ENCODE data around the gene TOR1B.
"Not testable (repeated sequence)": the region's sequence is repeated elsewhere in the genome, so short reads cannot be mapped to it uniquely, and the experiment has no call there.

Gene TOR1B, protein sequence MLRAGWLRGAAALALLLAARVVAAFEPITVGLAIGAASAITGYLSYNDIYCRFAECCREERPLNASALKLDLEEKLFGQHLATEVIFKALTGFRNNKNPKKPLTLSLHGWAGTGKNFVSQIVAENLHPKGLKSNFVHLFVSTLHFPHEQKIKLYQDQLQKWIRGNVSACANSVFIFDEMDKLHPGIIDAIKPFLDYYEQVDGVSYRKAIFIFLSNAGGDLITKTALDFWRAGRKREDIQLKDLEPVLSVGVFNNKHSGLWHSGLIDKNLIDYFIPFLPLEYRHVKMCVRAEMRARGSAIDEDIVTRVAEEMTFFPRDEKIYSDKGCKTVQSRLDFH

DNA sequence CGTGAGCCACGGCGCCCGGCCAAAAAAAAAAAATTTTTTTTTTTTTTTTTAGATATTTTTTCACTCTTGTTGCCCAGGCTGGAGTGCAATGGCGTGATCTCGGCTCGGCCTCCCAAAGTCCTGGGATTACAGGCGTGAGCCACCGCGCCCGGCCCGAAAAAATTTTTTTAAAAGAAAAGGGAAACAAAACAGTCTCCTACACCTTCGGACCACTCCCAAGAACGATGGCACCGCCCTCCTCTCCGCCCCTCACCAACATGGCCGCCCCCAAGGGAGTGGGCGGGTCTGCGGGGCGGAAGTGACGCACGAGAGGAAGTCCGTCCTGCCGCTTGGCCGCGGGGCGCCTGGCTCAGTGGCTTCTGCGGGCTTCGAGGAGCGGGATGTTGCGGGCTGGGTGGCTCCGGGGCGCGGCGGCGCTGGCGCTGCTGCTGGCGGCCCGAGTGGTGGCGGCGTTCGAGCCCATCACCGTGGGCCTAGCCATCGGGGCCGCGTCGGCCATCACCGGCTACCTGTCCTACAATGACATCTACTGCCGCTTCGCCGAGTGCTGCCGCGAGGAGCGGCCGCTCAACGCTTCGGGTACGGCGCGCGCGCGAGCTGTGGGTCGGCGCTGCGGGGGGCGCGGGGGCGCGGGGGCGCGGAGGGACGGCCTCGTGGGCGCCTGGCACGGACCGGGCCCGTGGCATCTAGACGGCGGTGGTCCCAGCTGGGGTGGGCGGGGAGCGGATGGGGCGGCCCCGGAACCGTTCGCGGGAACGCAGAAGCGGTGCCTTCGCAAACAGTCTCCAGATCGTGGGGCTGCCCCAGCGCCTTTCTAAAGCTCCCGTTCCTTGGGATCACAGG is at the start of gene TOR1B:
TOR1B (plus strand) TSS at position 352 of the 843 bp plus-strand sequence; CDS start at position 381, 29 bp downstream.
- peak; percentile 91 for DNase-seq (ENCODE audit: low read depth)

DNA sequence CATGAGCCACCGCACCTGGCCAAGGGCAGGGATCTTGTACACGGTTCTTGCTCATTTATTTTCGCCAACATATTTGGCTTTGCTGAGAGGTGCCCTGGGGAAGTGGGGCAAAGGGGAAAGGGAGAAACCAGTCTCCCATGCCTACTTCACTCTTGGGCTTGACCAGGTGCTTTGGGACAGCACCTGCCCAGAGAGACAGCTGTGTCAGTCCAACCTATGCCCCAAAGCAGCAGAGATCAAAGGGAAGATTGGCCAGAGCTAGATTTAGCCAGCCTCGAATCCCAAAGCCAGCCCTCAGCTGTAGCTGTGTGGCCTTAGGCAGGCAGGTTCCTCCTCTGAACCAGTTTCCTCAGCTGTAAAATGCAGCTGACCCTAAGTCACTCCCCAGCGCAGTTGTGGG is 47.8 kb upstream of the TOR1B start:
- DNase-seq (ENCODE audit: low read depth): no peak

DNA sequence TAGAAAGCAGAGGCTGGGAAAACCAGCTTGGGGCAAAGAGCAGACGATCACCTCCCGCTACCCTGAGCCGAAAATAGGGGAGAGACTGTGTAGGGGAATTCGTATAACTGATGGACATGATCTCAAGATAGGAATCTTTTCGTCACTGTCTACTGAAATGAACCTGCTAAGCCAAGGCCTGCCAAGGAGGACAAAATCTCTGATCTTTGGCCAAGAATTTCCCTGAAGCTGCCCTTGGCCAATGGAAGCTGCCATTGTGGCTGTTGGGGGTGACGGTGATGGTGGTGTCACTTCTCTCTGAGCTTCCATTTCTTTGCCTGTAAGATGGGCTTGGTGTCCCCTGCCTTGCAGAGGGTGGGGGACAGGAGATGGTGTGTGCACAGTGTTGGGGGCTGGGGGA is 46.8 kb upstream of the TOR1B start:
- DNase-seq (ENCODE audit: low read depth): no peak

DNA sequence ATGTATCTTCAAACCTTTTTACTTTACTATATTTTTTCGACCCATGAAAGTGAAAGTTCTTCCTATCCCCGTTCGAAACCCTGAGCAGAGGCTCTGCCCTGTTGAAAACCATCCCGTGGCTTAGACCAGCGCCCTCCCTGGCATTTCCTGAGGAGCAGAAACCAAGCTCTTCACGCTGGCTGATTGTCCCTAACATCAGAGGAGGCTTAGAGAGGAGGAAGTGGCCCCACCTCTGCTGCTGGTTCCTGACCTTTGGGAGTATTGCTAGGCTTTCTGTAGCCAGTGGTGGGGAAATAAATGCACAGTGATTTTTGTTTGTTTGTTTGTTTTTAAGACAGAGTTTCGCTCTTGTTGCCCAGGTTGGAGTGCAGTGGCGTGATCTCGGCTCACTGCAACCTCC is 45.9 kb upstream of the TOR1B start:
- no peak for DNase-seq (ENCODE audit: low read depth)

DNA sequence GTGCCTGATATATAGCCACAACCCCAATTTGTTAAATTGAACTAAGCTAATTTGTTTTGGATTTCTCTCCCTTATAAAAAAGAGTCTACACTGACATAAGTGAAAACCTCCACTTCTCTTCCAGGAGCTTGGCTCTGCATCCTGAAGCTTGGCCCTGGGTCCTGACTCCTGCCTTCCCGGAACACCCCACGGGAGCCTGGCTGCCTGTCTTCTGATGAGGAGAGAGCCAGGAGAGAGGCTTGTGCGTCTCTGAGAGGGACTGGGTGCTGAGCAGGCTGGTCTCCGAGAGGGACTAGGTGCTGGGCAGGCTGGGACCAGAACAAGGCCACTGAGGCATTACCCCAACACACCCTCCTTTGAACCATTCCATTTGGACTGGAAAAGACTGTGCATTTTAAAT is 43.7 kb upstream of the TOR1B start:
- DNase-seq (ENCODE audit: low read depth): no peak

DNA sequence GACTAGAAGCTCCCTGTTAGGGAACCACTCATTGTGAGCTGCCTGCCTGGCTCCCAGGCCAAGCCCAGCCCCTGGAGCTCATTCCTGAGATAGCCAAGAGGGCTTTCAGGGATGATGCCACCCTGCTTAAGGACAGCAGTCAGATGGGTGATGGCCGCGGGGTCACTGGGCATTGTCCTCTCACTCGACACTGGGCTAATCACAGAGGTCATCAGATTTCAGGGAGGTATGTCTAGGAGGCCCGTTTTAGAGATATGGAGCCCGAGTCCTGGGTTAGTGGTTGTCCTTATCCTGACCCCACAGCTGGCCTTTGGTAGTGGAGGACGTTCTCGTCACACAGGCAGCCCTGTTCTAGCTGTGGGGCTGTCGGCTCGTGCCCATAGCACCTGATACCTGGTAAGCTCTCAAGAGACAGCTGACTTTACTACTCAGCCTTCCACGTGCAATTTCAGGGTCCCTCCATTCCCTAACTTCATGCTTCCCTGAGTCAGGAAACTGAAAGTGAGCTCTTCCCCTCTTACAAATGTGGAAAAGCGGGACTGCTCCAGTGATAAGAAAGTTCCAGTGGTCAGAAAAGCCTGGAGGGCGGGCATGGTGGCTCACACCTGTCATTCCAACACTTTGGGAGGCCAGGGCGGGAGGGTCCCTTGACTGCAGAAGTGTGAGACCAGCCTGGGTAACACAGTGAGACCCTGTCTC is 43.0 kb upstream of the TOR1B start:
- no peak for DNase-seq (ENCODE audit: low read depth)

DNA sequence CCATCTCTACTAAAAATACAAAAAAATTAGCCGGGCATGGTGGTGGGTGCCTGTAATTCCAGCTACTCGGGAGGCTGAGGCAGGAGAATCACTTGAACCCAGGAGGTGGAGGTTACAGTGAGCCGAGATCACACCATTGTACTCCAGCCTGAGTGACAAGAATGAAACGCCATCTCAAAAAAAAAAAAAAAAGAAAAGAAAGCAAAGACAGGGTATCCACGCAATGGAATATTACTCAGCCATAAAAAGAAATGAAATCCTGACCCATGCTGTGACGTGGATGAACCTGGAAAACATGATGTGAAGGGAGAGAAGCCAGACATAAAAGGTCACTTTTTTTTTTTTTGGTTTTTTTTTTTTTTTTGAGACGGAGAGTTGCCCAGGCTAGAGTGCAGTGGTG is 42.2 kb upstream of the TOR1B start:
- not testable (repeated sequence) for DNase-seq (ENCODE audit: low read depth)

DNA sequence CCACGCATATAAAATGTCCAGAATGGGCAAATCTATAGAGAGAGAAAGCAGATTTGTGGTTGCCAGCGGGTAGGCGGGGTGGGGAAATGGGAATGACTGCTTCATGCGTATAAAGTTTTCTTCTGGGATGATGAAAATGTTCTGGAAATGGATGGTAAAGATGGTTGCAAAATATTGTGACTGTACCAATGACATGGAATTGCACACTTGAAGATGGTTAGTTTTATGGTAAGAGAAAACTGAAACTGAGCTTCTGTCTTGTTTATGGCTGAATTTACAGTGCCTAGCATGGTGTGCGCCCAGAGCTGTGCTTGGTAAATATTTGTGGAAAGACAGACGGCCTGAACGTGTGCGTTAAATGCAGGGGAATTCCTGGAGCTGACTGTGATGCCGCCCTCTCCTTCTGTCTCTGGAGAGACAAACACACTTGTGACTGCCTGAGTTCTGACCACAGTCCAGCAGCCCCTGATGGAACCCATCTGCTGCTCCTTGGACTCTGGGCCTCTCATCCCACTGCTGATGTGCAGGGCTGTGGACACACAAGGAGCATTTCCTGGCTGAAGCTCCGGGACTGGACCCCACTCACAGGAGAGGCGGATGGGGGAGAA is 41.6 kb upstream of the TOR1B start:
- no peak for DNase-seq (ENCODE audit: low read depth)

DNA sequence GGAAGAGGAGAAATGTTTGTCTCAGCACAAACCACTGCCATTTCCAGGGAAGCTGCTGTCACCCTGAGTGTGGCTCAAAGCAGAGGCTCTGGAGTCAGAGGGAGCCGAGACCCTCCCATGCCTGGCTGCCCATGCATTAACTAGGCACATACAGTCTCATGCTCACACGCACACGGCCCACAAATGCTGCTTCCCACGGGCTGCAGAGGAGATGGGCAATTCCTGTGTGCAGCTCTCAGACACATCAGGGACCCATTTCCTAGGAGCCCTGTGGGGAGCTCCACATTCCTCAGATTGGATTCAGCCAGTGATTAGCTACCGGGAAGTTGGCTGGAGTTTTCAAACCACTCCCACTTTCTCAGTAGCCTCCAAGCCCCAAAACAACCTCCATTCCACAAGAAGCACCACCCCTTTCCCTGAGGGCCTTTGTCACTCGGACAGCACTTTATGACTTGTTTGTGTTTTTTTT is 41.0 kb upstream of the TOR1B start:
- DNase-seq (ENCODE audit: low read depth): no peak

DNA sequence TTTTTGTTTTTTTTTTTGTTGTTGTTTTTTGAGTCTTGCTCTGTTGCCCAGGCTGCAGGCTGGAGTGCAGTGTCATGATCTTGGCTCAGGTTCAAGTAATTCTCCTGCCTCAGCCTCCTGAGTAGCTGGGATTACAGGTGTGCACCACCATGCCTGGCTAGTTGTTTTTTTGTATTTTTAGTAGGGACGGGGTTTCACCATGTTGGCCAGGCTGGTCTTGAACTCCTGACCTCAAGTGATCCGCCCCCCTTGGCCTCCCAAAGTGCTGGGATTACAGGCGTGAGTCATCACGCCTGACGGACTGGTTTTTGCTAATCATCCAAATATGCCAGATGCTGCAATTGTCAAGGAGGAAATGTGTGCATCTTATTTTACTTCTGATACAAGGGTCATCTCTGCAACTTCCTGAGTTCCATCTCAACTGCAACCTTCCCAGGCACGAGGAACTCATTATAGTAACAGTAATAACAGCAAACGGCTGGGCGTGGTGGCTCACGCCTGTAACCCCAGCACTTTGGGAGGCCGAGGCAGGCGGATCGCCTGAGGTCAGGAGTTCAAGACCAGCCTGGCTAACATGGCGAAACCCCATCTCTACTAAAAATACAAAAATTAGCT is 40.5 kb upstream of the TOR1B start:
- DNase-seq (ENCODE audit: low read depth): not testable (repeated sequence)

DNA sequence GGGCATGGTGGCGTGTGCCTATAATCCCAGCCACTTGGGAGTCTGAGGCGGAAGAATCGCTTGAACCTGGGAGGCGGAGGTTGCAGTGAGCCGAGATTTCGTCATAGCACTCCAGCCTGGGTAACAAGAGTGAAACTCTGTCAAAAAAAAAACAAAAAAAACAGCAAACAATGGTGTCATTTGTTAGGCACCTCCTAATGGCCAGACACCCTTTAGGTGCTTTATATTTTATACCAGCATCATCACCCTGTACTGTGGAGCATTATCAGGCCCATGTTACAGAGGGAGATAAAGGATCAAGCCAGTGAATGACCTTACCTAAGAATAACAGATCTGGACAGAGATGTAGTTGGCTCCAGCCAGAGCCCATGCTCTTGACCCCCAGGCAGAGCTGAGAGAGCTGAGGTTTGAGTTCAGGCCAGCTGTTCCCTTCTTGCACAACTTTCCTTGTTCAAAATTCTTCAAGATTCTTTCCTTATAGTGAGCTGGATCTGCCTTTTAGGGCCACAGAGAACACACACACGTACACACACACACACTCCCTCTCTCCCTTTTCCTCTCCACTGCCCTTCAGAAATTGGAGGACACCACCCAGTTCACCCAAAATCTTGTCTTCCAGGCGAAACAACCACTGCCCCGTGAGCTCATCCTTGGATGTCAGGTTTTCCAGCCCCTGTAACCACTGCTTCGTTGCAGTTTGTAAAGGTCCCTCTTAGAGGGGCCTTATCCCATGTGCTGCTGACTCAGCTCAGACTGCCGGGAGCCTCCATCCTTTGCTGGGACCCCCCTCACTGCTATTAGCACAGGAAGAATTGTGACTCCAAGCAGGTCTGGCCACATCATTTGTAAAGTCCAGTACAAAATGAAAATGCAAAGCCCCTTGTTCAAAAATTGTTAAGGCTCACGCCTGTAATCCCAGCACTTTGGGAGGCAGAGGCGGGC is 39.7 kb upstream of the TOR1B start:
- no peak for DNase-seq (ENCODE audit: low read depth)

DNA sequence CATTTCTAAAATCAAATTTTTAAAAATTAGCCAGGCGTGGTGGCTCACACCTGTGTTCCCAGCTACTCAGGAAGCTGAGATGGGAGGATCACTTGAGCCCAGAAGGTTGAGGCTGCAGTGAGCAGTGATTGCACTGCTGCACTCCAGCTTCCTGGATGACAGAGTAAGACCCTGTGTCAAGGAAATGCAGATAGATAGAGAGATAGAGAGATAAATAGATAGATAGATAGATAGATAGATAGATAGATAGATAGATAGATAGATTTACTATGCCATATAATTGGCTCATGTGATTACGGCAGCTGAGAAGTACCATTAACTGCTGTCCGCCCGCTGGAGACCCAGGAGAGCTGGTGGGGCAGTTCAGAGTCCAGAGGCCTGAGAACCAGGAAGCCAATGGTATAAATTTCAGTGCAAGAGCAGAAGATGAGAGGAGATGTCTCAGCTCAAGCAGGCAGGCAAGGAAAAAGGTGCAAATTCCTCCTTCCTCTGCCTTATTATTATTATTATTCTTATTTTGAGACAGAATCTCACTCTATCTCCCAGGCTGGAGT is 37.1 kb upstream of the TOR1B start:
- no peak for DNase-seq (ENCODE audit: low read depth)

DNA sequence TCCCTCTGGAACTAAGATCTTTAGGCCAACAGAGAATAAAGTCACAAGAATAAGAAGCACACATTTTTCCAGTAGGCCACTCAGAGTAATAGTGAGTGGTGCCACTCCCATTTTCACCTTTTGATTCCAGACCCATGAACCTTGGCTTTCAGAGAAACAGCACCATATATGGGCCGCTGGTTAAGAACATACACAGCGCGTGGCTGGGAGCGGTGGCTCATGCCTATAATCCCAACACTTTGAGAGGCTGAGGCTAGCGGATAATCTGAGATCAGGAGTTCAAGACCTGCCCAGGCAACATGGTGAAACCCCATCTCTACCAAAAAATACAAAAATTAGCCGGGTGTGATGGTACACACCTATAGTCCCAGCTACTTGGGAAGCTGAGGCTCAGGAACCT is 34.5 kb upstream of the TOR1B start:
- DNase-seq (ENCODE audit: low read depth): no peak

DNA sequence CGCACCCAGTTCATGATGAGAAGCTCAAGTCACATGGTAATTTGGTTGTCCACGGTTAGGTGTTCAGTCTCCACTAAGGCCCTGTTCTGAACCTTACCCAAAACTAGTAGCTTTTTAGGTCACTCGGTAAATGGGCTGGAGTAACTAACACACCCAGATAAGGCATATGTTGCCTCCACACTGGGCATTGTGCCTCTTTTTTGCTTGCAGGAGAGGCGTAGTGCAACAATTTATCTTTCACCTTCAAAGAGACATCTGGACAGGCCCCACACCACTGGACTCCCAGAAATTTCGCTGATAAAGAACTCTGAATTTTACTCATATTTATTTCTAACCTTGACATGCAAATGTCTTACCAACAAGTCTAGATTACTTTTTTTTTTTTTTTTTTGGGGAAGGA is 33.3 kb upstream of the TOR1B start:
- DNase-seq (ENCODE audit: low read depth): no peak

DNA sequence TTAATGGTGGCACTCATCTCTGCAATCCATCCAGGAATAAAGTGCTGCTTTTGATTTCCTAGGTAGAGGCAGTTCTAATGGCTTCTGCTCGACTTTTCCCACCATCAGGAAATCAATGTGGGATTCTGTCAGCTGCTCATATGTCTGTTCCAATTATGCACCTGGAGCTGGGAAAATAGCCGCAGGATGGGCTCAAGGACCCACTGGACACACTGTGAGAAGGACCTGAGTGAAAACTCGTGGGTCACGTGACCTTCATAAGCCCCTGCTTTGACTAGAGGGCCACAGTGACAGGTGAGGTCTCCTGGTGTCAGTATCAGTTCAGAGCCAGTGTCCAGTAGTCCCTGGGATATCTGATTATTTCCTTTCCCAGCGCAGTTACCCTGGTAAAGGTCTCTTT is 32.2 kb upstream of the TOR1B start:
- DNase-seq (ENCODE audit: low read depth): no peak

DNA sequence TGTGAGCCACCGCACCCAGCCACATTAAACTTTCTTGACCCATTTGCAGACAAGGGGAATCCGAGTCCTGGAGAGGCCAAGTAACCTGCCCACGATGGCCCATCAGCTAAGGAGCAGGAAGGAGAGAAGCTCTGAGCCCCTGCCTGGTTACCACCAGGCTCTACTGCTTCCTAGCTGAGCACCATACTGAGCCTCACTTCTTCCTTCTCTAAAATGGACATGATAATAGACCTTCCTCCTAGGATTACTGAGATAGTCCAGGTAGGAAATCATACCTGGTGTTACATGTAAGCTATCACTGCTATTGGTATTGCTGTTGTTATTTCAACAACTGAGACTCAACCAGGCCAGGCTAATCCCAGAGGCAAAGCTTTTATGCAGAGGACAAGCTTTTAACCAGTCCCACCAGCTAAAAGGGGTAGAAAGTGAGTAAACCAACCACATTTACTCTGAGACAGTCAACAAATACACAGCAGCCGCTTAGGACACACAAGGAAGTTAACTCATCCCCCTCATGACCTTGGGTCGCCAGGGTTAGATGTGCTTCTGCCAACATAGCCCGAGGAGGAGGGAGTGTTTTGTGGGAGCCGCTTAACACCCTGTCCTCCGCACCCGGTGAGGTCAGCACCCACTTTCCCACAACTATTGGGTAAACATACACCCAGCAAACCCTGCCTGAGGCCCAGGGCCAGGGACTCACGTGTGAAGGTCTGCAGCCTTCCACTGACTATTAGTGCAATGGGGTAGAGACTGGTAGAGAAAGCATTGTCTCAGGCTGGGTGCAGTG is 29.5 kb upstream of the TOR1B start:
- DNase-seq (ENCODE audit: low read depth): no peak

DNA sequence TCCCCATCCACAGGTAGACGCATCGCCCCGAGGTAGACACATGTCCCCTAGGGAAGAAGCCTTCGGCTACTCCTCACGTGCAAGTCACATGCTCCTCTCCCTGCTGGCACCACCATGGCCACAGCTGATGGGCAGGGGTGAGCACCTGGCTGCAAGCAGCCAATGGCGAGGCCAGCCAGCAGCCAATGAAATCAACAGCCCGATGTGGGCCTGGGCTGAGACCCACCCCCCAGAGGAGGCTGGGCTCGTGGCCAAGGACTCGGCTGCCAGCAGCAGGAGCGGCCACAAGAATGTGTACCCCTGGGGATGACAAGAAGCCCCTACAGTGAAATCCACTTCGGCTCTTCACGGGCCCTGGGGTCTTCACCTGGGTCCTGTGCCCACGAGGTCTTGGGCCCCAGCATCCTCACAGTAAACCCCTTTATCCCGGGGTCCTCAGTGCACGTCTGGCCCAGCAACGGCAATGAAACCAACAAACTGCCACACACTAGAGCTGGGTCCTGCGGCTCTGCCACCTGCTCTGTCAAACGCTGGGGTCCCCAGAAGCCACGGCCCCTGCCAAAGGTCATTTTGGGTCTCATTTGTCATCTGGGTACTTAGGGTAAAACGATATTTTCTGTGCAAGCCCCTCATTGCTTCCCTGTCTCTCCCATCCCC is 28.1 kb upstream of the TOR1B start:
- DNase-seq (ENCODE audit: low read depth): no peak

DNA sequence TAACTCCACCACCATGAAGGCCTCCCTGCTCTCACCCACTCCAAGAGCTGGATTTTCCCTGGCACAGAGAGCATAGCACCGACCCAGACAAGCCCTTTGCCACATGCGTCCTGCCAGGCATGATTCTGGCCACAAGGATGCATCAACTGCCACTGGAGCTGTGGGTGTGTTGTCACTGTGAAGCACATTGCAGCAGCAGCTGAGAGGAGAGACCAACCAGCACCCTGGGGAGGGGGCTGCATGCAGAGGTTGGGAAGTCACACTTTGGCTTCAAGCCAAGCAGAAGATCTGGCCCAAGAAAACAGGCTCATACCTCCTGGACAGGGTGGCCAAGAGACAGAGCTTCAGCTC is 27.6 kb upstream of the TOR1B start:
- no peak for DNase-seq (ENCODE audit: low read depth)

DNA sequence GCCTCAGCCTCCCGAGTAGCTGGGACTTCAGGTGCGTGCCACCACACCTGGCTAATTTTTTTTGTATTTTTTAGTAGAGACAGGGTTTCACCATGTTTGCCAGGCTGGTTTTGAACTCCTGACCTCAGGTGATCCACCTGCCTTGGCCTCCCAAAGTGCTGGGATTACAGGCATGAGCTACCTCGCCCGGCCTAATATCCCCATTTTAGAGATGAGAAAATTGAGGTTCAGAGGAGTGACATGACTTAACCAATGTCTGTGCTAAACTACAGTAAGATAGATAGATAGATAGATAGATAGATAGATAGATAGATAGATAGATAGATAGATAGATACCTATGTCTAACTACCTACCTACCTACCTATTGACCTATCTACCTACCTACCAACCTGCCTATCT is 26.9 kb upstream of the TOR1B start:
- not testable (repeated sequence) for DNase-seq (ENCODE audit: low read depth)
